ENCODE measurements around the gene IFI44L.

GRCh38 chr1:78667939-78668338 is 47.7 kb downstream of the IFI44L start:
- TF ChIP-seq CTCF (IDR thresholded peaks at IDR 0.05; ENCODE audit: insufficient read depth, low read length, poor library complexity, severe bottlenecking) (no peak), EZH2phosphoT487 (conservative IDR thresholded peaks at IDR 0.05; ENCODE audit: low read length) (no peak)

All from SU-DHL-6 (cell line).